K562 (cell line): ENCODE results near the gene GAS1. TPM values are rescaled to one million over a fixed set of nuclear protein-coding genes. Genes with fewer than 3 reads are reported as not detected.
A peak's percentile ranks its signal among the peaks of the same experiment; 100 is the strongest.

Source experiments
- ATAC-seq: fragments of 200-7000 bp; cut with Tn5 transposase; 3 replicates; pipeline ENCODE4 v1.9.1; 2020; ENCODE audit warnings: moderate library complexity
- BruUV-seq: library from RNA; stranded (reverse); fragments of 400-500 nt; replicated peaks from 2 replicates; lab custom pipeline; 2021; lab: Mats Ljungman, UMichigan
- CTCF ChIA-PET: fragments of 300-600 bp; formaldehyde crosslinking; extraction: SDS; loops from one replicate; lab custom pipeline; 2021; ENCODE audit warnings: low intra/inter-chr PET ratio; lab: Yijun Ruan, JAX
- POLR2A ChIA-PET: fragments of 300-600, 350-650 bp; sonication (Branson Sonifier 250); formaldehyde crosslinking; extraction: SDS; loops from one replicate; lab custom pipeline; 2021; ENCODE audit warnings: antibody characterized with exemption, inconsistent platforms; lab: Yijun Ruan, JAX
- DNase-seq, 4 experiments: peaks; one replicate each; pipeline versions ENCODE4 v3.0.0 to v3.0.0-alpha.2; 2011 to 2018; ENCODE audit warnings: low spot score in 3 of 4, mixed read lengths in 3 of 4; ENCODE audit errors: extremely low read depth in 1 of 4
- FAIRE-seq: peaks from 2 replicates; lab custom pipeline; 2011; peaks lifted over from hg19 to GRCh38; lab: Jason Lieb, UNC
- H2AFZ ChIP-seq: 2 replicates; pipeline ENCODE4 v1.6.0; 2011; ENCODE audit warnings: low read depth, low read length, control low read depth, inconsistent platforms
- H3K27ac ChIP-seq: fragments of 200-600 bp; 3 replicates; pipeline ENCODE4 v1.8.0; 2011; ENCODE audit warnings: low read depth, mild to moderate bottlenecking, control low read depth, inconsistent platforms, low read length, moderate library complexity, mixed read lengths; ENCODE audit errors: extremely low read depth
- H3K27me3 ChIP-seq, 2 experiments: fragments of 300-600 bp in 1 of 2; 2 replicates in 1 of 2; 3 replicates in 1 of 2; pipeline versions ENCODE4 v1.6.0 to v1.8.0; 2011; ENCODE audit warnings: inconsistent platforms in 2 of 2, low read length in 2 of 2, mild to moderate bottlenecking in 1 of 2, mixed read lengths in 1 of 2, moderate library complexity in 1 of 2; ENCODE audit not compliant: control insufficient read depth in 2 of 2, insufficient read depth in 2 of 2
- H3K36me3 ChIP-seq: fragments of 300-600 bp; 3 replicates; pipeline ENCODE4 v1.8.0; 2011; ENCODE audit warnings: mild to moderate bottlenecking, low read length, inconsistent platforms; ENCODE audit not compliant: control insufficient read depth, insufficient read depth
- H3K4me1 ChIP-seq, 2 experiments: fragments of 200-600 bp in 1 of 2; replicated peaks in 1 of 2; 2 replicates in 1 of 2; 3 replicates in 1 of 2; pipeline versions ENCODE4 v1.5.1 to v1.8.0; 2011; ENCODE audit warnings: inconsistent platforms in 2 of 2, low read length in 2 of 2, mild to moderate bottlenecking in 1 of 2, mixed read lengths in 1 of 2, moderate library complexity in 1 of 2; ENCODE audit not compliant: control insufficient read depth in 2 of 2, insufficient read depth in 2 of 2
- H3K4me2 ChIP-seq: 2 replicates; pipeline ENCODE4 v1.6.1; 2011; ENCODE audit warnings: low read length, control low read depth, inconsistent platforms, mixed read lengths; ENCODE audit not compliant: insufficient read depth
- H3K4me3 ChIP-seq: fragments of 200-600 bp; sonication (generic), shearing (Covaris generic); 2 replicates; pipeline ENCODE4 v1.5.1; 2016; ENCODE audit warnings: control low read depth, inconsistent platforms
- H3K79me2 ChIP-seq: fragments of 200-600 bp; 3 replicates; pipeline ENCODE4 v1.8.0; 2011; ENCODE audit warnings: low read length, inconsistent platforms; ENCODE audit not compliant: control insufficient read depth, insufficient read depth
- H3K9ac ChIP-seq, 2 experiments: 2 replicates each; pipeline versions ENCODE4 v1.6.0 to v1.6.1; 2011; ENCODE audit warnings: low read depth in 2 of 2, low read length in 2 of 2, control low read depth in 1 of 2, inconsistent platforms in 1 of 2, mild to moderate bottlenecking in 1 of 2, mixed read lengths in 1 of 2; ENCODE audit not compliant: insufficient read depth in 1 of 2
- H3K9me1 ChIP-seq: one replicate; pipeline ENCODE4 v1.6.0; 2011; ENCODE audit warnings: inconsistent platforms, mild to moderate bottlenecking, low read length, moderate library complexity; ENCODE audit not compliant: control insufficient read depth, insufficient read depth
- H3K9me3 ChIP-seq: replicated peaks from 2 replicates; pipeline ENCODE4 v1.5.1; 2011; ENCODE audit warnings: low read depth, low read length, inconsistent platforms; ENCODE audit not compliant: control insufficient read depth, insufficient read depth
- H4K20me1 ChIP-seq: replicated peaks from 2 replicates; pipeline ENCODE4 v1.6.1; 2011; ENCODE audit warnings: low read length, inconsistent platforms, mixed read lengths; ENCODE audit not compliant: control insufficient read depth, insufficient read depth
- HDAC2 ChIP-seq: fragments of 450-650 bp; IDR thresholded peaks from 2 replicates; pipeline ENCODE4 v1.6.1; 2016; ENCODE audit warnings: mild to moderate bottlenecking
- HNRNPUL1 ChIP-seq: fragments of 200-400 bp; formaldehyde crosslinking; IDR thresholded peaks from 2 replicates; pipeline ENCODE4 v1.6.1; 2017; ENCODE audit warnings: low read length
- WGBS: fragments of 100-300 bp; shearing (Covaris generic); methylation state at CpG from one replicate; pipeline ENCODE4 v1.1.6; 2016; ENCODE audit warnings: low coverage, mixed read lengths; ENCODE audit not compliant: insufficient coverage; ENCODE audit errors: missing lambda C conversion rate; 5-methylcytosine and 5-hydroxymethylcytosine counted together
- in situ Hi-C: fragments of 300-500 bp; cut with MboI; formaldehyde crosslinking; loops from 4 replicates; pipeline ENCODE4 v1.15.0; 2018; ENCODE audit warnings: inconsistent platforms, mixed read lengths
- intact Hi-C: fragments of 100-400 bp; cut with micrococcal nuclease; formaldehyde crosslinking; loops from 2 replicates; pipeline ENCODE4 v1.14.2; 2022
- polyA plus RNA-seq, 8 experiments: library from polyadenylated mRNA; depleted of rRNA in 4 of 8; stranded (reverse) in 5 of 8; unstranded in 3 of 8; fragments of >200 nt; fragmentation: Nextera tagmentation in 2 of 8; fragmentation: Illumina TruSeq in 1 of 8; extraction: Ambion mirVana in 2 of 8; extraction: Trizol in 1 of 8; gene quantifications; 2 replicates each; pipeline versions ENCODE4 v1.2.1 to v1.2.3, GENCODE V29; 2011 to 2014; ENCODE audit warnings: inconsistent platforms in 1 of 8, missing spikeins in 1 of 8
- total RNA-seq, 7 experiments: library from RNA; depleted of rRNA in 6 of 7; stranded (reverse); fragments of >200 nt in 6 of 7; fragmentation: Illumina TruSeq in 2 of 7; extraction: Trizol in 2 of 7; gene quantifications; 2 replicates each; pipeline versions ENCODE4 v1.2.1 to v1.2.3, GENCODE V29; 2011 to 2021; ENCODE audit warnings: low replicate concordance in 1 of 7
- TF ChIP-seq, protein P1 (sequence below), 3 experiments: IDR thresholded peaks in 2 of 3; conservative IDR thresholded peaks in 1 of 3; 2 replicates each; pipeline ENCODE4 v1.5.1; 2011 to 2012; ENCODE audit warnings: low read length in 3 of 3, mild to moderate bottlenecking in 3 of 3, control low read depth in 2 of 3, improper control_type of control experiment in 1 of 3, inconsistent platforms in 1 of 3, low read depth in 1 of 3, mixed read lengths in 1 of 3, moderate library complexity in 1 of 3; ENCODE audit not compliant: insufficient read depth in 2 of 3
- TF ChIP-seq, protein P2 (sequence below): sonication (generic); formaldehyde crosslinking; IDR thresholded peaks from 2 replicates; pipeline ENCODE4 v1.8.0; 2022; ENCODE audit warnings: mild to moderate bottlenecking, missing genetic modification reagents, borderline replicate concordance
- TF ChIP-seq, protein P3 (sequence below): IDR thresholded peaks from 2 replicates; pipeline ENCODE4 v1.6.1; 2011; ENCODE audit warnings: borderline replicate concordance, low read depth, mild to moderate bottlenecking, moderate library complexity, low read length; ENCODE audit not compliant: insufficient read depth, poor library complexity, severe bottlenecking

The GAS1 gene
- total and polyA plus RNA-seq, 9 of the 15 experiments (the other 6 are each of a cell fraction or from before 2014, with no cell fraction given), result 0.07 to 0.09 TPM; not detected in 7

DNA sequence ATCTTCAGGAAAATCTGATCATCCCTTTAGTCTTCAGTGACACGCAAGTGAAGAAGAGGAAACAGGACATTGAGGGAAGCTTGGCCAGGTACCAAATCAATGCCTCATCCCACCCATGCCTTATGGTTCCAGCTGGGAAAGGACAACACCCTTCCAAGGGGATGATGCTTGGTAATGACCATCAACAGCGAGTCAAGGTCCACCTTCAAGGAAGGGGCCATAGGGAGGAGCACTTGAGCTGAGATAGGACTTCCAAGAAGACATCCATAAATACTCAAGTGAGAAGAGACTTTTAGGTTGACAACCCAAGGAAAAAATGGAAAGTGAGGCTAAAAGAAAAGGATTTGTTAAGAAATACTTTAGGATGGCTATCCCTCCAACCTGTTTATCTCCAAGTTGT lies 27.1 kb upstream of the GAS1 start:
- Histone ChIP-seq H3K4me2 (no peak overlapping the region), H3K9me3 (no peaks in the 10 kb centered on the region), H3K36me3 (no peaks in the 10 kb centered on the region), H4K20me1 (no peaks in the 10 kb centered on the region), H3K79me2 (no peaks in the 10 kb centered on the region), H2AFZ (no peak overlapping the region), H3K4me3 (no peak overlapping the region), H3K27ac (no peak overlapping the region), H3K27me3 (no peaks in the 10 kb centered on the region), H3K9ac (no peak overlapping the region), H3K9me1 (no peaks in the 10 kb centered on the region), H3K4me1 (no peaks in the 10 kb centered on the region)
- CTCF ChIA-PET, result interaction anchor here (0.5 to 0.6 kb wide), 2 partner anchors 349 to 690 kb away, joined by 3 to 4 read pairs; no protein-coding TSS in a partner anchor
- POLR2A ChIA-PET, result no interaction called here
- DNase-seq (peak in 1 of 4 experiments; percentile 2), FAIRE-seq (no peak), ATAC-seq (no peak)
- no peak for TF ChIP-seq HNRNPUL1
- TF ChIP-seq, protein P1, sequence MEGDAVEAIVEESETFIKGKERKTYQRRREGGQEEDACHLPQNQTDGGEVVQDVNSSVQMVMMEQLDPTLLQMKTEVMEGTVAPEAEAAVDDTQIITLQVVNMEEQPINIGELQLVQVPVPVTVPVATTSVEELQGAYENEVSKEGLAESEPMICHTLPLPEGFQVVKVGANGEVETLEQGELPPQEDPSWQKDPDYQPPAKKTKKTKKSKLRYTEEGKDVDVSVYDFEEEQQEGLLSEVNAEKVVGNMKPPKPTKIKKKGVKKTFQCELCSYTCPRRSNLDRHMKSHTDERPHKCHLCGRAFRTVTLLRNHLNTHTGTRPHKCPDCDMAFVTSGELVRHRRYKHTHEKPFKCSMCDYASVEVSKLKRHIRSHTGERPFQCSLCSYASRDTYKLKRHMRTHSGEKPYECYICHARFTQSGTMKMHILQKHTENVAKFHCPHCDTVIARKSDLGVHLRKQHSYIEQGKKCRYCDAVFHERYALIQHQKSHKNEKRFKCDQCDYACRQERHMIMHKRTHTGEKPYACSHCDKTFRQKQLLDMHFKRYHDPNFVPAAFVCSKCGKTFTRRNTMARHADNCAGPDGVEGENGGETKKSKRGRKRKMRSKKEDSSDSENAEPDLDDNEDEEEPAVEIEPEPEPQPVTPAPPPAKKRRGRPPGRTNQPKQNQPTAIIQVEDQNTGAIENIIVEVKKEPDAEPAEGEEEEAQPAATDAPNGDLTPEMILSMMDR (IDR thresholded peaks at IDR 0.05 in 2 of 3, conservative IDR thresholded peaks at IDR 0.05 in 1 of 3; ENCODE audit: insufficient read depth in 2 of 3, low read depth in 1 of 3, low read length in 3 of 3), result peak in 2 of 3 experiments; percentile 20 to 24; a peak in 2 of 6 replicates
- intact Hi-C loops, result no loop called here
- WGBS, result 0% methylated on average over 2 of the region's 2 CpGs
- BruUV-seq, result no TSS peak
- in situ Hi-C loops, result no loop called here

GRCh38 chr9:86971742-86972141 lies 24.4 kb upstream of the GAS1 start:
- DNase-seq, result no peak
- Histone ChIP-seq H3K4me2 (no peak overlapping the region), H3K79me2 (no peaks in the 10 kb centered on the region), H3K9me3 (no peaks in the 10 kb centered on the region), H3K4me3 (no peak overlapping the region), H3K36me3 (no peaks in the 10 kb centered on the region), H3K9ac (no peak overlapping the region), H3K4me1 (no peaks in the 10 kb centered on the region), H3K9me1 (no peaks in the 10 kb centered on the region), H3K27ac (no peak overlapping the region), H2AFZ (no peak overlapping the region), H3K27me3 (no peaks in the 10 kb centered on the region), H4K20me1 (no peaks in the 10 kb centered on the region)
- ChIA-PET CTCF (no interaction called here), POLR2A (interaction anchor here (1.3 kb wide), 1 partner anchor 28 kb away, joined by 3 read pairs; no protein-coding TSS in a partner anchor)
- intact Hi-C loops, result no loop called here
- no TSS peak for BruUV-seq
- no peak for ATAC-seq
- in situ Hi-C loops, result no loop called here
- FAIRE-seq, result no peak
- TF ChIP-seq, protein P2, sequence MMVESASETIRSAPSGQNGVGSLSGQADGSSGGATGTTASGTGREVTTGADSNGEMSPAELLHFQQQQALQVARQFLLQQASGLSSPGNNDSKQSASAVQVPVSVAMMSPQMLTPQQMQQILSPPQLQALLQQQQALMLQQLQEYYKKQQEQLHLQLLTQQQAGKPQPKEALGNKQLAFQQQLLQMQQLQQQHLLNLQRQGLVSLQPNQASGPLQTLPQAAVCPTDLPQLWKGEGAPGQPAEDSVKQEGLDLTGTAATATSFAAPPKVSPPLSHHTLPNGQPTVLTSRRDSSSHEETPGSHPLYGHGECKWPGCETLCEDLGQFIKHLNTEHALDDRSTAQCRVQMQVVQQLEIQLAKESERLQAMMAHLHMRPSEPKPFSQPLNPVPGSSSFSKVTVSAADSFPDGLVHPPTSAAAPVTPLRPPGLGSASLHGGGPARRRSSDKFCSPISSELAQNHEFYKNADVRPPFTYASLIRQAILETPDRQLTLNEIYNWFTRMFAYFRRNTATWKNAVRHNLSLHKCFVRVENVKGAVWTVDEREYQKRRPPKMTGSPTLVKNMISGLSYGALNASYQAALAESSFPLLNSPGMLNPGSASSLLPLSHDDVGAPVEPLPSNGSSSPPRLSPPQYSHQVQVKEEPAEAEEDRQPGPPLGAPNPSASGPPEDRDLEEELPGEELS, result no peak
- TF ChIP-seq, protein P3, sequence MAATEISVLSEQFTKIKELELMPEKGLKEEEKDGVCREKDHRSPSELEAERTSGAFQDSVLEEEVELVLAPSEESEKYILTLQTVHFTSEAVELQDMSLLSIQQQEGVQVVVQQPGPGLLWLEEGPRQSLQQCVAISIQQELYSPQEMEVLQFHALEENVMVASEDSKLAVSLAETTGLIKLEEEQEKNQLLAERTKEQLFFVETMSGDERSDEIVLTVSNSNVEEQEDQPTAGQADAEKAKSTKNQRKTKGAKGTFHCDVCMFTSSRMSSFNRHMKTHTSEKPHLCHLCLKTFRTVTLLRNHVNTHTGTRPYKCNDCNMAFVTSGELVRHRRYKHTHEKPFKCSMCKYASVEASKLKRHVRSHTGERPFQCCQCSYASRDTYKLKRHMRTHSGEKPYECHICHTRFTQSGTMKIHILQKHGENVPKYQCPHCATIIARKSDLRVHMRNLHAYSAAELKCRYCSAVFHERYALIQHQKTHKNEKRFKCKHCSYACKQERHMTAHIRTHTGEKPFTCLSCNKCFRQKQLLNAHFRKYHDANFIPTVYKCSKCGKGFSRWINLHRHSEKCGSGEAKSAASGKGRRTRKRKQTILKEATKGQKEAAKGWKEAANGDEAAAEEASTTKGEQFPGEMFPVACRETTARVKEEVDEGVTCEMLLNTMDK, result no peak
- TF ChIP-seq HDAC2, result no peak
